Mesenchymal stem cell (in vitro differentiated cells and primary cell): ENCODE measurements around the gene HRH1.
"Not testable (repeated sequence)": the region's sequence is repeated elsewhere in the genome, so short reads cannot be mapped to it uniquely, and the experiment has no call there.

Experiments
- DNase-seq: peaks from one replicate; pipeline ENCODE4 v3.0.0-alpha.2; 2013
- H2AFZ ChIP-seq: one replicate; pipeline ENCODE4 v1.6.1; 2013; ENCODE audit warnings: low read depth, mild to moderate bottlenecking, control low read depth, inconsistent platforms, low read length, moderate library complexity
- H2AK5ac ChIP-seq: 2 replicates; pipeline ENCODE4 v1.6.1; 2013; ENCODE audit warnings: low read length, moderate library complexity, mild to moderate bottlenecking, inconsistent platforms; ENCODE audit not compliant: severe bottlenecking
- H2BK120ac ChIP-seq: one replicate; pipeline ENCODE4 v1.6.1; 2013; ENCODE audit warnings: low read depth, mild to moderate bottlenecking, inconsistent platforms, low read length, moderate library complexity
- H2BK12ac ChIP-seq, 2 experiments: one replicate each; pipeline ENCODE4 v1.6.1; 2013; ENCODE audit warnings: inconsistent platforms in 2 of 2, low read length in 2 of 2, mild to moderate bottlenecking in 2 of 2, moderate library complexity in 2 of 2, control low read depth in 1 of 2
- H2BK15ac ChIP-seq: one replicate; pipeline ENCODE4 v1.6.1; 2013; ENCODE audit warnings: mild to moderate bottlenecking, low read depth, inconsistent platforms; ENCODE audit not compliant: poor library complexity, severe bottlenecking
- H2BK5ac ChIP-seq: 2 replicates; pipeline ENCODE4 v1.6.1; 2013; ENCODE audit warnings: low read depth, mild to moderate bottlenecking, low read length, control low read depth, inconsistent platforms; ENCODE audit not compliant: poor library complexity, severe bottlenecking
- H3K14ac ChIP-seq, 2 experiments: one replicate each; pipeline ENCODE4 v1.6.1; 2013; ENCODE audit warnings: inconsistent platforms in 2 of 2, low read length in 2 of 2, control low read depth in 1 of 2, mild to moderate bottlenecking in 1 of 2, moderate library complexity in 1 of 2
- H3K18ac ChIP-seq, 2 experiments: one replicate each; pipeline ENCODE4 v1.6.1; 2013; ENCODE audit warnings: inconsistent platforms in 2 of 2, low read length in 2 of 2, control low read depth in 1 of 2, low read depth in 1 of 2, mild to moderate bottlenecking in 1 of 2
- H3K23ac ChIP-seq, 2 experiments: one replicate each; pipeline ENCODE4 v1.6.1; 2013; ENCODE audit warnings: inconsistent platforms in 2 of 2, low read length in 2 of 2, mild to moderate bottlenecking in 2 of 2, moderate library complexity in 2 of 2, control low read depth in 1 of 2
- H3K27ac ChIP-seq: 2 replicates; pipeline ENCODE4 v1.5.1; 2013; ENCODE audit warnings: mild to moderate bottlenecking, moderate library complexity, low read length, control low read depth, inconsistent platforms; ENCODE audit not compliant: poor library complexity, severe bottlenecking
- H3K27me3 ChIP-seq, 2 experiments: 2 replicates each; pipeline versions ENCODE4 v1.6.1 to v1.7.0; 2013; ENCODE audit warnings: low read length in 2 of 2, mild to moderate bottlenecking in 2 of 2, moderate library complexity in 2 of 2, control low read depth in 1 of 2, inconsistent platforms in 1 of 2; ENCODE audit not compliant: control insufficient read depth in 1 of 2, insufficient read depth in 1 of 2
- H3K36me3 ChIP-seq, 2 experiments: 2 replicates each; pipeline versions ENCODE4 v1.6.1 to v1.7.0; 2013; ENCODE audit warnings: low read length in 2 of 2, control low read depth in 1 of 2, inconsistent platforms in 1 of 2, low read depth in 1 of 2, mild to moderate bottlenecking in 1 of 2; ENCODE audit not compliant: insufficient read depth in 2 of 2, control insufficient read depth in 1 of 2
- H3K4ac ChIP-seq, 2 experiments: one replicate each; pipeline ENCODE4 v1.6.1; 2013; ENCODE audit warnings: inconsistent platforms in 2 of 2, low read length in 2 of 2, mild to moderate bottlenecking in 2 of 2, moderate library complexity in 2 of 2, control low read depth in 1 of 2, low read depth in 1 of 2
- H3K4me1 ChIP-seq: 2 replicates; pipeline ENCODE4 v1.6.1; 2013; ENCODE audit warnings: low read depth, low read length, control low read depth; ENCODE audit not compliant: control insufficient read depth, insufficient read depth
- H3K4me2 ChIP-seq: 2 replicates; pipeline ENCODE4 v1.6.1; 2013; ENCODE audit warnings: low read length, mild to moderate bottlenecking, inconsistent platforms; ENCODE audit not compliant: poor library complexity, severe bottlenecking
- H3K4me3 ChIP-seq, 2 experiments: 2 replicates each; pipeline versions ENCODE4 v1.5.1 to v1.7.0; 2013; ENCODE audit warnings: low read length in 2 of 2, mild to moderate bottlenecking in 2 of 2, control low read depth in 1 of 2, low read depth in 1 of 2; ENCODE audit not compliant: insufficient read depth in 1 of 2
- H3K79me1 ChIP-seq: replicated peaks from 2 replicates; pipeline ENCODE4 v1.6.1; 2013; ENCODE audit warnings: mild to moderate bottlenecking, control low read depth, low read length, inconsistent platforms; ENCODE audit not compliant: poor library complexity, severe bottlenecking
- H3K9ac ChIP-seq: 2 replicates; pipeline ENCODE4 v1.7.0; 2013; ENCODE audit warnings: mild to moderate bottlenecking, low read length, moderate library complexity
- H3K9me3 ChIP-seq: 2 replicates; pipeline ENCODE4 v1.7.0; 2013; ENCODE audit warnings: mild to moderate bottlenecking, low read length; ENCODE audit not compliant: control insufficient read depth
- H4K8ac ChIP-seq: one replicate; pipeline ENCODE4 v1.6.1; 2013; ENCODE audit warnings: inconsistent platforms, mild to moderate bottlenecking, low read length, moderate library complexity
- H4K91ac ChIP-seq: one replicate; pipeline ENCODE4 v1.6.1; 2013; ENCODE audit warnings: mild to moderate bottlenecking, low read length, inconsistent platforms
- WGBS: methylation state at CpG from one replicate; pipeline ENCODE4 v1.1.7; 2013; ENCODE audit warnings: mixed read lengths; 5-methylcytosine and 5-hydroxymethylcytosine counted together

Gene HRH1

DNA sequence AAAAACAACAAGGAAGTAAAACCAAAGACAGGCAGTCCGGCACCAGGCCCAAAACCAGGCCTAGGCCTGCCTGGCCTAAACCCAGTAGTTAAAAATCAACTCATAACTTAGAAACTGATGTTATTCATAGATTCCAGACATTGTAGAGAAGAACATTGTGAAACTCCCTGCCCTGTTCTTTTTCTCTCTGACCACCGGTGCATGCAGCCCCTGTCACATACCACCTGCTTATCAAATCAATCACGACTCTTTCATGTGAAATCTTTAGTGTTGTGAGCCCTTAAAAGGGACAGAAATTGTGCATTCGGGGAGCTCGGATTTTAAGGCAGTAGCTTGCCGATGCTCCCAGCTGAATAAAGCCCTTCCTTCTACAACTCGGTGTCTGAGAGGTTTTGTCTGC is 22.4 kb upstream of the HRH1 start:
- H4K91ac ChIP-seq, H3K14ac ChIP-seq, H2AFZ ChIP-seq, H4K8ac ChIP-seq, H3K9ac ChIP-seq, H2BK5ac ChIP-seq, H2AK5ac ChIP-seq, H3K23ac ChIP-seq, H3K36me3 ChIP-seq, H3K79me1 ChIP-seq, H2BK120ac ChIP-seq, H3K4me3 ChIP-seq, H3K4me2 ChIP-seq, DNase-seq, H2BK15ac ChIP-seq, H3K9me3 ChIP-seq, H3K27me3 ChIP-seq, H3K18ac ChIP-seq, H2BK12ac ChIP-seq, H3K4ac ChIP-seq: not testable (repeated sequence)
- 93% methylated on average over 6 of the region's 7 CpGs for WGBS
- Histone ChIP-seq H3K27ac (peak overlapping the region; percentile 78), H3K4me1 (peaks cover 14% of the 10 kb centered on the region)

GRCh38 chr3:11132861-11133260 is 21.4 kb upstream of the HRH1 start:
- Histone ChIP-seq H2BK120ac (no peak overlapping the region), H3K9me3 (no peaks in the 10 kb centered on the region), H3K79me1 (no peaks in the 10 kb centered on the region), H3K36me3 (no peaks in the 10 kb centered on the region), H3K18ac (no peak overlapping the region), H3K27ac (peak overlapping the region; percentile 78), H3K14ac (no peak overlapping the region), H3K4me1 (peaks cover 14% of the 10 kb centered on the region), H2AK5ac (peak overlapping the region; percentile 54), H3K4me3 (no peak overlapping the region), H2AFZ (no peak overlapping the region), H2BK5ac (no peak overlapping the region), H4K8ac (no peak overlapping the region), H3K9ac (no peak overlapping the region), H3K4ac (no peak overlapping the region), H4K91ac (no peak overlapping the region), H3K23ac (no peak overlapping the region), H3K27me3 (no peaks in the 10 kb centered on the region), H2BK15ac (no peak overlapping the region), H3K4me2 (no peak overlapping the region), H2BK12ac (no peak overlapping the region)
- no peak for DNase-seq
- 45% methylated on average over 4 of the region's 4 CpGs for WGBS

DNA sequence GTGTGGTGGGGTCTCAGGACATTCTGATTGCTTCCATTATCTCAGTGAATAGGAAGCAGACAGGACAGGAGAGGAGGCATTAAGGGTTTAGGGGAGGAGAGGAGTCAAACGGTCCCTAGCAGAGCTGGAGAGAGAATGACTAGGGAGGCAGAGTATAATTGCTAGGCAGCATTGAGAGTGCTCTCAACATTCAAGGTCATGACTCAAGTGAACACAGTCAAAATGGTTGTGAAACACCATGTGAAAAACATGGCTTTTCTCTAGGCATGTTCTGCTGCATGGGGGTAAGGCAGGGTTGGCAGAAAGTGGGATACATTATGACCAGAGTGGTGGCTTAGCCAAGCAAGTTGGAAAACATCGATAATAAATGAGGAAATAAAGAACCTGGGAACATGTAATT is 19.5 kb upstream of the HRH1 start:
- Histone ChIP-seq H2BK5ac (no peak overlapping the region), H3K4me3 (no peak overlapping the region), H3K23ac (no peak overlapping the region), H2BK15ac (no peak overlapping the region), H3K9me3 (no peaks in the 10 kb centered on the region), H2BK120ac (no peak overlapping the region), H3K9ac (peak overlapping the region; percentile 10), H2AFZ (no peak overlapping the region), H2BK12ac (no peak overlapping the region), H3K27me3 (no peaks in the 10 kb centered on the region), H4K91ac (no peak overlapping the region), H3K4me2 (no peak overlapping the region), H3K18ac (no peak overlapping the region), H3K79me1 (no peaks in the 10 kb centered on the region), H3K4ac (no peak overlapping the region), H3K14ac (no peak overlapping the region), H4K8ac (no peak overlapping the region), H3K36me3 (no peaks in the 10 kb centered on the region), H3K27ac (no peak overlapping the region), H2AK5ac (peak overlapping the region; percentile 5), H3K4me1 (peaks cover 14% of the 10 kb centered on the region)
- DNase-seq, result peak; percentile 56
- WGBS, result 79% methylated on average over 2 of the region's 2 CpGs

DNA sequence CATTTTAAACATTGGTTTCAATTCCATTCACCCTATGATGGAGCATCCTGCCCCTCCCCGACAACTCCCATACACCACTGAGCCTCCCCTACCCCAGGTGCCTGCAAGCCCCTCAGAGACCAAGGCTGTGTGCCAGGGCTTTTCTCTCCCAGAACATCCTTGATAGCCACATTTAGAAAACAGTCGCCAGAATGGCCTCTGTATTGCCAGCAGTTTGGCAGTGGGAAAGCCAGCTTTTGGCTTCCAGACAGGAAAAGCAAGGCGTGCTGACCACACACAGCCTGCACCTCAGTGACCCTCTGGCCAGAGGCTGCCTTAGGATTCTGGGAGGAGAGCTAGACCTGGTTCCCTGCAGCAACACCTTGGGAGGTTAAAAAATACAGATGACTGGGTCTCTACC is 18.2 kb upstream of the HRH1 start:
- Histone ChIP-seq H3K27ac (peak overlapping the region; percentile 92), H3K18ac (no peak overlapping the region), H3K14ac (no peak overlapping the region), H4K91ac (no peak overlapping the region), H2AFZ (no peak overlapping the region), H3K4ac (no peak overlapping the region), H4K8ac (no peak overlapping the region), H2BK12ac (no peak overlapping the region), H2AK5ac (peak overlapping the region; percentile 66), H3K4me2 (no peak overlapping the region), H3K79me1 (no peaks in the 10 kb centered on the region), H3K9me3 (no peaks in the 10 kb centered on the region), H2BK120ac (no peak overlapping the region), H3K36me3 (no peaks in the 10 kb centered on the region), H3K4me3 (peak overlapping the region in 1 of 2 experiments; percentile 40), H3K27me3 (no peaks in the 10 kb centered on the region), H2BK5ac (peak overlapping the region; percentile 34), H3K4me1 (peaks cover 17% of the 10 kb centered on the region), H3K23ac (no peak overlapping the region), H3K9ac (peak overlapping the region; percentile 87), H2BK15ac (no peak overlapping the region)
- 87% methylated on average over 3 of the region's 3 CpGs for WGBS
- peak; percentile 15 for DNase-seq
